HuH-7 (cell line): ENCODE measurements around the gene RIMBP2.

ENCODE experiments used
- DNase-seq: peaks from one replicate; pipeline ENCODE4 v3.0.0; 2011; ENCODE audit warnings: low spot score

Gene RIMBP2

GRCh38 chr12:130737731-130738130, 21.6 kb upstream of the RIMBP2 start:
- no peak for DNase-seq

- no peak for DNase-seq
These were observed 13.2 kb upstream of the RIMBP2 start for GRCh38 chr12:130729344-130729743.

- DNase-seq = no peak
These were observed 12.3 kb upstream of the RIMBP2 start for GRCh38 chr12:130728158-130729058.

GRCh38 chr12:130719263-130719859, 3.3 kb upstream of the RIMBP2 start:
- DNase-seq = no peak

GRCh38 chr12:130717752-130718151, 1.7 kb upstream of the RIMBP2 start:
- DNase-seq = no peak

- DNase-seq = no peak
These were observed 869 bp upstream of the RIMBP2 start for GRCh38 chr12:130716969-130717366.

- no peak for DNase-seq
These were observed 725 bp downstream of the RIMBP2 start for GRCh38 chr12:130715150-130715997.

GRCh38 chr12:130714591-130715149, 1.4 kb downstream of the RIMBP2 start:
- no peak for DNase-seq

GRCh38 chr12:130714091-130714590, 2.0 kb downstream of the RIMBP2 start:
- DNase-seq = no peak

- no peak for DNase-seq
These were observed 2.5 kb downstream of the RIMBP2 start for GRCh38 chr12:130713581-130713991.

- no peak for DNase-seq
These were observed 3.6 kb downstream of the RIMBP2 start for GRCh38 chr12:130712346-130713065.

GRCh38 chr12:130711756-130712155, 4.3 kb downstream of the RIMBP2 start:
- DNase-seq = no peak

GRCh38 chr12:130710733-130711080, 5.4 kb downstream of the RIMBP2 start:
- DNase-seq = no peak

GRCh38 chr12:130709971-130710732, 5.9 kb downstream of the RIMBP2 start:
- no peak for DNase-seq

- DNase-seq = no peak
These were observed 6.7 kb downstream of the RIMBP2 start for GRCh38 chr12:130709151-130709970.

- no peak for DNase-seq
These were observed 7.5 kb downstream of the RIMBP2 start for GRCh38 chr12:130708648-130709047.

- no peak for DNase-seq
These were observed 8.6 kb downstream of the RIMBP2 start for GRCh38 chr12:130707571-130707891.

GRCh38 chr12:130706885-130707570, 9.1 kb downstream of the RIMBP2 start:
- no peak for DNase-seq

GRCh38 chr12:130706311-130706710, 9.8 kb downstream of the RIMBP2 start:
- DNase-seq = no peak
